Cardiac fibroblast (primary cell): ENCODE results near the gene NTN4.

ENCODE experiments used
- DNase-seq, 2 donors: peaks; one replicate each; pipeline versions ENCODE4 v3.0.0 to v3.0.0-alpha.2; 2010; ENCODE audit warnings: low read depth in 2 of 2
- H3K4me3 ChIP-seq, 2 donors: replicated peaks in 1 of 2; 1 replicate in 1 of 2; 2 replicates in 1 of 2; pipeline ENCODE4 v1.5.1; 2011; ENCODE audit warnings: low read depth in 2 of 2, low read length in 2 of 2, mild to moderate bottlenecking in 2 of 2, moderate library complexity in 1 of 2
- TF ChIP-seq, protein P1 (sequence below): IDR thresholded peaks from one replicate; pipeline ENCODE4 v1.5.1; 2011; ENCODE audit warnings: low read depth, mild to moderate bottlenecking, low read length, inconsistent platforms

NTN4 gene

DNA sequence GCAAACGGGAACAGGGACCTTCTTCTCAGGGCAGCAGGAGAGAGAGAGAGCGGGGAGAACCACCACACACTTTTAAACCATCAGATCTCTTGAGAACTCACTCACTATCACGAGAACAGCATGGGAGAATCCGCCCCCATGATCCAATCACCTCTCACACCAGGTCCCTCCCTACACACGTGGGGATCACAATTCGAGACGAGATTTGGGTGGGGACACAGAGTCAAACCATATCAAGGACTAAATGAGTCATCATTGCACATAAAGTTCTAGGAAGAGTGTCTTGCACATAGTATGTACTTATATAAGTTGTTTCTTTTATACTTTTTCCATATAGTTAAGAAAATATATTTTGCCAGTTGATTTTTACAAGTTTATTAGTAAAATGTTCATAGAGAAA, 17.6 kb upstream of the NTN4 start:
- no peak overlapping the region for H3K4me3 ChIP-seq
- DNase-seq = peak in 1 of 2 donors; percentile 60
- TF ChIP-seq, protein P1, sequence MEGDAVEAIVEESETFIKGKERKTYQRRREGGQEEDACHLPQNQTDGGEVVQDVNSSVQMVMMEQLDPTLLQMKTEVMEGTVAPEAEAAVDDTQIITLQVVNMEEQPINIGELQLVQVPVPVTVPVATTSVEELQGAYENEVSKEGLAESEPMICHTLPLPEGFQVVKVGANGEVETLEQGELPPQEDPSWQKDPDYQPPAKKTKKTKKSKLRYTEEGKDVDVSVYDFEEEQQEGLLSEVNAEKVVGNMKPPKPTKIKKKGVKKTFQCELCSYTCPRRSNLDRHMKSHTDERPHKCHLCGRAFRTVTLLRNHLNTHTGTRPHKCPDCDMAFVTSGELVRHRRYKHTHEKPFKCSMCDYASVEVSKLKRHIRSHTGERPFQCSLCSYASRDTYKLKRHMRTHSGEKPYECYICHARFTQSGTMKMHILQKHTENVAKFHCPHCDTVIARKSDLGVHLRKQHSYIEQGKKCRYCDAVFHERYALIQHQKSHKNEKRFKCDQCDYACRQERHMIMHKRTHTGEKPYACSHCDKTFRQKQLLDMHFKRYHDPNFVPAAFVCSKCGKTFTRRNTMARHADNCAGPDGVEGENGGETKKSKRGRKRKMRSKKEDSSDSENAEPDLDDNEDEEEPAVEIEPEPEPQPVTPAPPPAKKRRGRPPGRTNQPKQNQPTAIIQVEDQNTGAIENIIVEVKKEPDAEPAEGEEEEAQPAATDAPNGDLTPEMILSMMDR = no peak

GRCh38 chr12:95805864-95806671, 15.5 kb upstream of the NTN4 start:
- DNase-seq = peak; percentile 78 to 99
- H3K4me3 ChIP-seq = no peak overlapping the region
- TF ChIP-seq, protein P1 = no peak

GRCh38 chr12:95804291-95804690, 13.7 kb upstream of the NTN4 start:
- no peak for DNase-seq
- TF ChIP-seq, protein P1 = no peak
- no peak overlapping the region for H3K4me3 ChIP-seq

DNA sequence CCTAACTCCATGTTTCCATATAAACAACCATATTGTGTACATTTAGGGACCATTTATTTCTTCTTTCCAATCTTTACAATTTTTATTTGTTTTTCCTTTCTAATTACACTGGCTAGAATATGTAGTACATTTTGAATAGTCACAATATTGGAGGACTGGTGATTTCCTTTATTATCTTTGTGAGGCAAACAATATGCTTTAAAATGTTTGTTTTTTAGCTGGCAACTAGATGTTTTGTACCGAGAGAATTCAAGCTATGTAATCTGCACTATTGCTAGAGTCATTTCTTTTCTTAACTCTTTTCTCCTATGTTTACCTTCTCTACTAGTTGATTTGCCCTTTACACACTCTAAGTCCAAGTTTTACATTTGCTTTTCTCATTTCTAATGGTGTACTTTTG, 13.3 kb upstream of the NTN4 start:
- H3K4me3 ChIP-seq = no peak overlapping the region
- TF ChIP-seq, protein P1 = no peak
- no peak for DNase-seq

GRCh38 chr12:95802482-95803270, 12.1 kb upstream of the NTN4 start:
- DNase-seq = peak; percentile 67 to 97
- TF ChIP-seq, protein P1 = no peak
- no peak overlapping the region for H3K4me3 ChIP-seq

- TF ChIP-seq, protein P1 = no peak
- peak in 1 of 2 donors; percentile 38 for DNase-seq
- no peak overlapping the region for H3K4me3 ChIP-seq
These were observed 6.4 kb upstream of the NTN4 start for GRCh38 chr12:95796982-95797289.
